Gastrocnemius medialis (tissue), 4 donors: Measurements from ENCODE around the gene CLRN1. TPM values are rescaled to one million over a fixed set of nuclear protein-coding genes. Genes with fewer than 3 reads are reported as not detected.

Experiments
- ATAC-seq, 2 donors: fragments of 150-250 bp; one replicate each; pipeline ENCODE4 v1.9.1; 2016
- DNase-seq, 2 donors: peaks; one replicate each; pipeline ENCODE4 v3.0.0-alpha.2; 2019
- H3K27ac ChIP-seq, 4 donors: fragments of 200-600 bp; sonication (generic); 1 replicate in 1 of 4; 2 replicates in 3 of 4; pipeline ENCODE4 v1.5.1; 2016 to 2018; ENCODE audit warnings: mild to moderate bottlenecking in 2 of 4, moderate library complexity in 1 of 4
- H3K27me3 ChIP-seq, 3 donors: fragments of 200-600 bp; sonication (generic) in 2 of 3; 1 replicate in 1 of 3; 2 replicates in 2 of 3; pipeline versions ENCODE4 v1.5.1 to v1.6.0; 2016 to 2019; ENCODE audit warnings: mild to moderate bottlenecking in 1 of 3, moderate library complexity in 1 of 3
- H3K36me3 ChIP-seq, 2 donors: fragments of 200-600 bp; sonication (generic) in 1 of 2; one replicate each; pipeline ENCODE4 v1.5.1; 2017 to 2018
- H3K4me1 ChIP-seq, 2 donors: fragments of 200-600 bp; sonication (generic) in 1 of 2; one replicate each; pipeline ENCODE4 v1.5.1; 2016 to 2017; ENCODE audit warnings: mild to moderate bottlenecking in 2 of 2
- H3K4me3 ChIP-seq, 4 donors: fragments of 200-600 bp; sonication (generic) in 3 of 4; 1 replicate in 1 of 4; 2 replicates in 3 of 4; pipeline ENCODE4 v1.5.1; 2016 to 2019; ENCODE audit warnings: mild to moderate bottlenecking in 2 of 4
- H3K9me3 ChIP-seq, 3 donors: fragments of 200-600 bp; sonication (generic) in 2 of 3; 1 replicate in 1 of 3; 2 replicates in 2 of 3; pipeline ENCODE4 v1.5.1; 2016 to 2019
- POLR2A ChIP-seq, 2 donors: fragments of 450-650 bp; IDR thresholded peaks; one replicate each; pipeline ENCODE4 v1.6.1; 2017; ENCODE audit warnings: antibody characterized with exemption in 2 of 2, mild to moderate bottlenecking in 2 of 2, moderate library complexity in 2 of 2
- in situ Hi-C, 4 donors: fragments of 200-750 bp; cut with MboI; loops; one replicate each; pipeline versions ENCODE4 v1.15.0 to v1.8.0; 2017; ENCODE audit warnings: low sequenced_read_pairs in 4 of 4
- intact Hi-C: fragments of 100-400 bp; cut with DNase I; formaldehyde crosslinking; loops from one replicate; pipeline ENCODE4 v1.15.1; 2023; ENCODE audit warnings: low total_unique reads
- total RNA-seq, 4 donors: library from RNA; depleted of rRNA; stranded (reverse); fragments of >200 nt; gene quantifications; one replicate each; pipeline versions ENCODE4 v1.1.0 to v1.2.3, GENCODE V29; 2016
- TF ChIP-seq, protein P1 (sequence below), 5 experiments: fragments of 450-650 bp in 3 of 5; fragments of 200-600 bp in 2 of 5; sonication (generic) in 2 of 5; IDR thresholded peaks in 4 of 5; conservative IDR thresholded peaks in 1 of 5; 1 replicate in 4 of 5; 2 replicates in 1 of 5; pipeline ENCODE4 v1.5.1; 2016 to 2019; ENCODE audit warnings: antibody characterized with exemption in 5 of 5, mild to moderate bottlenecking in 3 of 5, moderate library complexity in 3 of 5

The CLRN1 gene
- total RNA-seq, 4 donors from 2014 or later = not detected

GRCh38 chr3:150899141-150899540 lies 73.4 kb downstream of the CLRN1 start:
- H3K36me3 ChIP-seq = no peaks in the 10 kb centered on the region
- DNase-seq (no peak), ATAC-seq (no peak)
- H3K4me3 ChIP-seq = no peak overlapping the region
- intact Hi-C loops = no loop called here
- no peaks in the 10 kb centered on the region for H3K4me1 ChIP-seq
- no peak for TF ChIP-seq POLR2A (IDR thresholded peaks at IDR 0.05)
- TF ChIP-seq, protein P1, sequence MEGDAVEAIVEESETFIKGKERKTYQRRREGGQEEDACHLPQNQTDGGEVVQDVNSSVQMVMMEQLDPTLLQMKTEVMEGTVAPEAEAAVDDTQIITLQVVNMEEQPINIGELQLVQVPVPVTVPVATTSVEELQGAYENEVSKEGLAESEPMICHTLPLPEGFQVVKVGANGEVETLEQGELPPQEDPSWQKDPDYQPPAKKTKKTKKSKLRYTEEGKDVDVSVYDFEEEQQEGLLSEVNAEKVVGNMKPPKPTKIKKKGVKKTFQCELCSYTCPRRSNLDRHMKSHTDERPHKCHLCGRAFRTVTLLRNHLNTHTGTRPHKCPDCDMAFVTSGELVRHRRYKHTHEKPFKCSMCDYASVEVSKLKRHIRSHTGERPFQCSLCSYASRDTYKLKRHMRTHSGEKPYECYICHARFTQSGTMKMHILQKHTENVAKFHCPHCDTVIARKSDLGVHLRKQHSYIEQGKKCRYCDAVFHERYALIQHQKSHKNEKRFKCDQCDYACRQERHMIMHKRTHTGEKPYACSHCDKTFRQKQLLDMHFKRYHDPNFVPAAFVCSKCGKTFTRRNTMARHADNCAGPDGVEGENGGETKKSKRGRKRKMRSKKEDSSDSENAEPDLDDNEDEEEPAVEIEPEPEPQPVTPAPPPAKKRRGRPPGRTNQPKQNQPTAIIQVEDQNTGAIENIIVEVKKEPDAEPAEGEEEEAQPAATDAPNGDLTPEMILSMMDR (IDR thresholded peaks at IDR 0.05 in 4 of 5, conservative IDR thresholded peaks at IDR 0.05 in 1 of 5) = no peak
- H3K27ac ChIP-seq = no peak overlapping the region
- no peaks in the 10 kb centered on the region for H3K9me3 ChIP-seq
- H3K27me3 ChIP-seq = no peaks in the 10 kb centered on the region
- in situ Hi-C loops = no loop called here

- TF ChIP-seq, protein P1 (IDR thresholded peaks at IDR 0.05 in 4 of 5, conservative IDR thresholded peaks at IDR 0.05 in 1 of 5) = no peak
- TF ChIP-seq POLR2A (IDR thresholded peaks at IDR 0.05) = no peak
- DNase-seq (no peak), ATAC-seq (no peak)
- Histone ChIP-seq H3K4me1 (no peaks in the 10 kb centered on the region), H3K27ac (no peak overlapping the region), H3K9me3 (no peaks in the 10 kb centered on the region), H3K27me3 (no peaks in the 10 kb centered on the region), H3K4me3 (no peak overlapping the region), H3K36me3 (no peaks in the 10 kb centered on the region)
- in situ Hi-C loops = no loop called here
- intact Hi-C loops = no loop called here
Measured at GRCh38 chr3:150898046-150898754, 74.3 kb downstream of the CLRN1 start.

DNA sequence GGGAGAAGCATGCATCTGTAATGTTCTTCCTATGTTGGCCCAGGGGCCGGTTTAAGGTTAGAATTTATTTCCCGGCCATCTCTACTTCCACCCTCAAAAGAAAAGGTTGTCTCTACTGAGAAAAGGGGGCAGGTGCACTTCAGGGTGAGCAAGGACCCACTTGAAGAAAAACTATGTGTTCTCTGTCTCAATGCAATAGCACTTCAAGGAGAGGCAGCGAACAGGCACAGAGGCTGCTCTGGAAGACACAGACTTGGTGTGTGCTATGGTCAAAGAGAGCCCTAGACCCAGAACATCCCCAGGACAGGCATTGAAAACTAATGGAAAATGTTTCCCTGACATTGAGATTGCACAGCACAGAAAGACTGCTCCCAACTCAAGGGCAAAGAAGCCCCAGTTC lies 74.9 kb downstream of the CLRN1 start:
- DNase-seq = no peak
- no peaks in the 10 kb centered on the region for H3K36me3 ChIP-seq
- H3K4me3 ChIP-seq = no peak overlapping the region
- intact Hi-C loops = no loop called here
- H3K9me3 ChIP-seq = no peaks in the 10 kb centered on the region
- ATAC-seq = no peak
- no peaks in the 10 kb centered on the region for H3K27me3 ChIP-seq
- H3K27ac ChIP-seq = no peak overlapping the region
- in situ Hi-C loops = no loop called here
- H3K4me1 ChIP-seq = no peaks in the 10 kb centered on the region
- TF ChIP-seq, protein P1 (IDR thresholded peaks at IDR 0.05 in 4 of 5, conservative IDR thresholded peaks at IDR 0.05 in 1 of 5) = no peak
- TF ChIP-seq POLR2A (IDR thresholded peaks at IDR 0.05) = no peak

DNA sequence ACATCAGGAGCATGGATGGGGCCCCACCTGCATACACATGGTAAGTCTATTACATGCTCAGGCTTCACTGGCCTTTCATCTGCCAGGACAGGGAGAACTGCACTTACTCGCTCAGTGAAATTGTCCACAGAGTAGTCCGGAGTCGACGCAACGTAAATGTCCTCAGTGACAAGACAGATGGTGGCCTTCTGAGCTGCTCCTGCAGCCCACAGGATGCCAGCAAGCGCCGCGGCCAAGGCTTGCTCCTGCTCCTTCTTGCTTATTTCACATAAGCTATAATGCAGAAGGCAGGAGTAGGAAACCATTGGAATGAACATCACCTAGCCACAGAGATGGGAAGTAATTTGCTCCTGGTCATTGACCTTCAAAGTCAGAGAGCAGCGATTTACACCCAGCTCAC lies 81.7 kb downstream of the CLRN1 start:
- H3K4me1 ChIP-seq = no peaks in the 10 kb centered on the region
- DNase-seq (no peak), ATAC-seq (no peak)
- no peak overlapping the region for H3K27ac ChIP-seq
- no peaks in the 10 kb centered on the region for H3K9me3 ChIP-seq
- no peak for TF ChIP-seq POLR2A (IDR thresholded peaks at IDR 0.05)
- TF ChIP-seq, protein P1 (IDR thresholded peaks at IDR 0.05 in 4 of 5, conservative IDR thresholded peaks at IDR 0.05 in 1 of 5) = no peak
- no peaks in the 10 kb centered on the region for H3K27me3 ChIP-seq
- no peaks in the 10 kb centered on the region for H3K36me3 ChIP-seq
- in situ Hi-C loops = no loop called here
- no peak overlapping the region for H3K4me3 ChIP-seq
- intact Hi-C loops = no loop called here

GRCh38 chr3:150890295-150890694 lies 82.2 kb downstream of the CLRN1 start:
- Histone ChIP-seq H3K9me3 (no peaks in the 10 kb centered on the region), H3K36me3 (no peaks in the 10 kb centered on the region), H3K4me3 (no peak overlapping the region), H3K27me3 (no peaks in the 10 kb centered on the region), H3K27ac (no peak overlapping the region), H3K4me1 (no peaks in the 10 kb centered on the region)
- TF ChIP-seq POLR2A (IDR thresholded peaks at IDR 0.05) = no peak
- TF ChIP-seq, protein P1 (IDR thresholded peaks at IDR 0.05 in 4 of 5, conservative IDR thresholded peaks at IDR 0.05 in 1 of 5) = no peak
- in situ Hi-C loops (no loop called here), intact Hi-C loops (no loop called here)
- ATAC-seq (no peak), DNase-seq (no peak)
